Neural cell (in vitro differentiated cells): ENCODE results near the gene TMEM167B. TPM values are rescaled to one million over a fixed set of nuclear protein-coding genes. Genes with fewer than 3 reads are reported as not detected.

ENCODE experiments used
- H2AFZ ChIP-seq: fragments of 200-600, 300-800 bp; sonication (generic), shearing (Covaris generic); 2 replicates; pipeline ENCODE4 v1.6.0; 2014; ENCODE audit warnings: low read depth, mild to moderate bottlenecking, antibody characterized with exemption, low read length, moderate library complexity
- H3F3A ChIP-seq: fragments of 200-600 bp; shearing (Covaris generic); 2 replicates; pipeline ENCODE4 v1.6.1; 2016; ENCODE audit warnings: mild to moderate bottlenecking, moderate library complexity, mixed read lengths, antibody characterized with exemption, low read length; ENCODE audit not compliant: insufficient read depth, poor library complexity, severe bottlenecking
- H3K27ac ChIP-seq: fragments of 200-600, 300-800 bp; sonication (generic), shearing (Covaris generic); 2 replicates; pipeline ENCODE4 v1.5.1; 2014; ENCODE audit warnings: mild to moderate bottlenecking, low read length, moderate library complexity
- H3K27me3 ChIP-seq: fragments of 300-800, 200-600 bp; sonication (generic), shearing (Covaris generic); 2 replicates; pipeline ENCODE4 v1.6.0; 2014; ENCODE audit warnings: mild to moderate bottlenecking, low read depth, low read length, moderate library complexity; ENCODE audit not compliant: insufficient read depth
- H3K36me3 ChIP-seq: fragments of 300-800, 200-600 bp; sonication (generic), shearing (Covaris generic); 2 replicates; pipeline ENCODE4 v1.5.1; 2014; ENCODE audit warnings: mild to moderate bottlenecking, antibody characterized with exemption, low read length, moderate library complexity; ENCODE audit not compliant: insufficient read depth
- H3K4me2 ChIP-seq: fragments of 300-800, 200-600 bp; sonication (generic), shearing (Covaris generic); 2 replicates; pipeline ENCODE4 v1.6.0; 2014; ENCODE audit warnings: mild to moderate bottlenecking, low read length
- H3K4me3 ChIP-seq: fragments of 300-800, 200-600 bp; sonication (generic), shearing (Covaris generic); 2 replicates; pipeline ENCODE4 v1.5.1; 2014; ENCODE audit warnings: mild to moderate bottlenecking, low read length, moderate library complexity
- H3K79me2 ChIP-seq: fragments of 200-600 bp; shearing (Covaris generic); replicated peaks from 2 replicates; pipeline ENCODE4 v1.6.0; 2014; ENCODE audit warnings: mild to moderate bottlenecking, low read length, moderate library complexity; ENCODE audit not compliant: insufficient read depth
- H3K9ac ChIP-seq: fragments of 300-800, 200-600 bp; sonication (generic), shearing (Covaris generic); 2 replicates; pipeline ENCODE4 v1.6.1; 2016; ENCODE audit warnings: mild to moderate bottlenecking, low read length, mixed read lengths
- H3K9me2 ChIP-seq: fragments of 200-600 bp; shearing (Covaris generic); 2 replicates; pipeline ENCODE4 v1.6.1; 2016; ENCODE audit warnings: mild to moderate bottlenecking, low read length, mixed read lengths; ENCODE audit not compliant: insufficient read depth
- H3K9me3 ChIP-seq: fragments of 200-600, 300-800 bp; sonication (generic), shearing (Covaris generic); 2 replicates; pipeline ENCODE4 v1.6.1; 2016; ENCODE audit warnings: mild to moderate bottlenecking, mixed run types, low read length, moderate library complexity, mixed read lengths
- H4K20me1 ChIP-seq: fragments of 200-600 bp; shearing (Covaris generic); 2 replicates; pipeline ENCODE4 v1.6.1; 2016; ENCODE audit warnings: mild to moderate bottlenecking, mixed run types; ENCODE audit not compliant: insufficient read depth
- CTCF ChIP-seq: fragments of 450-650 bp; IDR thresholded peaks from 2 replicates; pipeline ENCODE4 v1.5.1; 2014; ENCODE audit warnings: antibody characterized with exemption, mild to moderate bottlenecking, moderate library complexity; ENCODE audit not compliant: poor library complexity, severe bottlenecking
- EP300 ChIP-seq: fragments of 450-650 bp; conservative IDR thresholded peaks from 2 replicates; pipeline ENCODE4 v1.6.1; 2014; ENCODE audit warnings: antibody characterized with exemption, mild to moderate bottlenecking, moderate library complexity; ENCODE audit not compliant: poor library complexity, severe bottlenecking
- EZH2 ChIP-seq: fragments of 200-600, 300-800 bp; shearing (Covaris generic), sonication (generic); IDR thresholded peaks from 2 replicates; pipeline ENCODE4 v1.6.1; 2014; ENCODE audit warnings: antibody characterized with exemption, low read length, borderline replicate concordance, mild to moderate bottlenecking; ENCODE audit not compliant: insufficient read depth, poor library complexity, severe bottlenecking
- MXI1 ChIP-seq: fragments of 450-650 bp; conservative IDR thresholded peaks from 2 replicates; pipeline ENCODE4 v1.6.1; 2014; ENCODE audit warnings: antibody characterized with exemption, mild to moderate bottlenecking; ENCODE audit not compliant: poor library complexity, severe bottlenecking
- POLR2AphosphoS5 ChIP-seq: IDR thresholded peaks from 2 replicates; pipeline ENCODE4 v1.6.1; 2012
- RAD21 ChIP-seq: fragments of 450-650 bp; conservative IDR thresholded peaks from 2 replicates; pipeline ENCODE4 v1.6.1; 2014; ENCODE audit warnings: antibody characterized with exemption, mild to moderate bottlenecking, moderate library complexity
- REST ChIP-seq: IDR thresholded peaks from 2 replicates; pipeline ENCODE4 v1.6.1; 2012; ENCODE audit warnings: borderline replicate concordance
- SMC3 ChIP-seq: fragments of 450-650 bp; conservative IDR thresholded peaks from 2 replicates; pipeline ENCODE4 v1.6.1; 2014; ENCODE audit warnings: antibody characterized with exemption, mild to moderate bottlenecking, moderate library complexity; ENCODE audit not compliant: poor library complexity
- TAF1 ChIP-seq: IDR thresholded peaks from 2 replicates; pipeline ENCODE4 v1.6.1; 2012; ENCODE audit warnings: low read depth
- polyA plus RNA-seq: library from polyadenylated mRNA; depleted of rRNA; stranded (reverse); fragments of >200 nt; gene quantifications from 2 replicates; pipeline ENCODE4 v1.2.3, GENCODE V29; 2014

TMEM167B gene
- polyA plus RNA-seq, 1 donor from 2014 or later, result 53.9 TPM

GRCh38 chr1:109114342-109114674 lies 23.7 kb downstream of the TMEM167B start:
- Histone ChIP-seq H3K9me3 (no peaks in the 10 kb centered on the region), H3K79me2 (no peaks in the 10 kb centered on the region), H3K27me3 (peaks cover 2% of the 10 kb centered on the region), H3K4me2 (peak overlapping the region; percentile 77), H3F3A (peaks cover 3% of the 10 kb centered on the region), H3K9ac (peak overlapping the region; percentile 77), H4K20me1 (no peaks in the 10 kb centered on the region), H2AFZ (peak overlapping the region; percentile 52), H3K4me3 (peak overlapping the region; percentile 93), H3K36me3 (no peaks in the 10 kb centered on the region), H3K9me2 (no peaks in the 10 kb centered on the region), H3K27ac (peak overlapping the region; percentile 74)
- TF ChIP-seq TAF1 (no peak), CTCF (no peak), POLR2AphosphoS5 (no peak), RAD21 (no peak)

GRCh38 chr1:109115685-109116084 lies 25.1 kb downstream of the TMEM167B start:
- no peak overlapping the region for H3K27ac ChIP-seq
- no peak for TF ChIP-seq EP300
- TF ChIP-seq POLR2AphosphoS5, result no peak
- TF ChIP-seq SMC3, result no peak
- TF ChIP-seq TAF1, result no peak
- no peak for TF ChIP-seq RAD21
- no peak for TF ChIP-seq CTCF
- no peak for TF ChIP-seq MXI1
- no peak for TF ChIP-seq EZH2
- no peak for TF ChIP-seq REST
- peak overlapping the region; percentile 49 for H3K4me3 ChIP-seq
- no peaks in the 10 kb centered on the region for H3K36me3 ChIP-seq
- H3F3A ChIP-seq, result peaks cover 3% of the 10 kb centered on the region
- H2AFZ ChIP-seq, result no peak overlapping the region
- no peaks in the 10 kb centered on the region for H3K9me3 ChIP-seq
- H3K27me3 ChIP-seq, result peaks cover 2% of the 10 kb centered on the region
- H3K79me2 ChIP-seq, result no peaks in the 10 kb centered on the region
- no peak overlapping the region for H3K9ac ChIP-seq
- H3K4me2 ChIP-seq, result peak overlapping the region; percentile 77
- no peaks in the 10 kb centered on the region for H3K9me2 ChIP-seq
- no peaks in the 10 kb centered on the region for H4K20me1 ChIP-seq
